WTC11 (cell line): Measurements from ENCODE around the gene RREB1. TPM values are rescaled to one million over a fixed set of nuclear protein-coding genes. Genes with fewer than 3 reads are reported as not detected.
"Not testable (repeated sequence)": the region's sequence is repeated elsewhere in the genome, so short reads cannot be mapped to it uniquely, and the experiment has no call there.

Source experiments
- ATAC-seq: fragments of 200-7000 bp; cut with Tn5 transposase; 2 replicates; pipeline ENCODE4 v1.10.0; 2021; ENCODE audit warnings: mild to moderate bottlenecking, moderate library complexity
- CTCF ChIA-PET: fragments of 300-600 bp; sonication (Branson Sonifier 250); formaldehyde crosslinking; loops from one replicate; lab custom pipeline; 2021; ENCODE audit warnings: antibody characterized with exemption; lab: Charles Lee
- POLR2A ChIA-PET: fragments of 350-600 bp; sonication (Branson Sonifier 250); formaldehyde crosslinking; loops from one replicate; lab custom pipeline; 2021; ENCODE audit warnings: antibody characterized with exemption; lab: Charles Lee
- DNase-seq: peaks from one replicate; pipeline ENCODE4 v3.0.0; 2021; ENCODE audit warnings: low spot score
- H3K27ac Mint-ChIP-seq: 2 replicates; pipeline ENCODE4 v1.8.0; 2021; ENCODE audit warnings: mixed read lengths
- H3K27me3 Mint-ChIP-seq: 2 replicates; pipeline ENCODE4 v1.8.0; 2021; ENCODE audit warnings: low read depth, mild to moderate bottlenecking, moderate library complexity, mixed read lengths
- H3K36me3 Mint-ChIP-seq: 2 replicates; pipeline ENCODE4 v1.8.0; 2021; ENCODE audit warnings: mixed read lengths
- H3K4me1 Mint-ChIP-seq: 2 replicates; pipeline ENCODE4 v1.8.0; 2022; ENCODE audit warnings: mixed read lengths
- H3K4me3 Mint-ChIP-seq: 2 replicates; pipeline ENCODE4 v1.8.0; 2021; ENCODE audit warnings: mild to moderate bottlenecking, moderate library complexity, mixed read lengths
- H3K9me3 Mint-ChIP-seq: 2 replicates; pipeline ENCODE4 v1.8.0; 2021; ENCODE audit warnings: mixed read lengths
- EMX1 ChIP-seq: fragments of 250-450 bp; sonication (Bioruptor Pico); IDR thresholded peaks from 2 replicates; pipeline ENCODE4 v1.8.0; 2021; ENCODE audit warnings: mild to moderate bottlenecking
- IRF2 ChIP-seq: sonication (generic); formaldehyde crosslinking; IDR thresholded peaks from 2 replicates; pipeline ENCODE4 v1.8.0; 2022; ENCODE audit warnings: low read depth, missing genetic modification reagents, borderline replicate concordance
- ZNF121 ChIP-seq: sonication (generic); formaldehyde crosslinking; IDR thresholded peaks from 2 replicates; pipeline ENCODE4 v1.8.0; 2023; ENCODE audit warnings: missing genetic modification reagents
- ZNF232 ChIP-seq: sonication (generic); formaldehyde crosslinking; IDR thresholded peaks from 2 replicates; pipeline ENCODE4 v1.8.0; 2022; ENCODE audit warnings: mild to moderate bottlenecking, missing genetic modification reagents
- ZNF416 ChIP-seq: fragments of 250-450 bp; sonication (Bioruptor Pico); IDR thresholded peaks from 2 replicates; pipeline ENCODE4 v1.9.0; 2021; ENCODE audit warnings: mild to moderate bottlenecking, inconsistent platforms
- total RNA-seq: library from RNA; stranded (reverse); gene quantifications from 3 replicates; pipeline ENCODE4 v1.2.3, GENCODE V29; 2021
- TF ChIP-seq, protein P1 (sequence below): sonication (generic); formaldehyde crosslinking; IDR thresholded peaks from 2 replicates; pipeline ENCODE4 v1.8.1; 2023; ENCODE audit warnings: mild to moderate bottlenecking, moderate library complexity, missing genetic modification reagents
- TF ChIP-seq, protein P2 (sequence below): sonication (generic); formaldehyde crosslinking; conservative IDR thresholded peaks from 2 replicates; pipeline ENCODE4 v1.8.1; 2022; ENCODE audit warnings: mild to moderate bottlenecking, missing genetic modification reagents
- TF ChIP-seq, protein P3 (sequence below): sonication (generic); formaldehyde crosslinking; conservative IDR thresholded peaks from 2 replicates; pipeline ENCODE4 v1.8.1; 2023; ENCODE audit warnings: mild to moderate bottlenecking, low read depth, missing genetic modification reagents, moderate library complexity
- TF ChIP-seq, protein P4 (sequence below): fragments of 250-450 bp; sonication (Bioruptor Pico); conservative IDR thresholded peaks from 2 replicates; pipeline ENCODE4 v1.9.0; 2021; ENCODE audit warnings: mild to moderate bottlenecking
- TF ChIP-seq, protein P5 (sequence below): sonication (generic); formaldehyde crosslinking; IDR thresholded peaks from 2 replicates; pipeline ENCODE4 v1.8.1; 2023; ENCODE audit warnings: mild to moderate bottlenecking, missing genetic modification reagents, borderline replicate concordance
- TF ChIP-seq, protein P6 (sequence below): sonication (generic); formaldehyde crosslinking; IDR thresholded peaks from 2 replicates; pipeline ENCODE4 v1.8.0; 2023; ENCODE audit warnings: missing genetic modification reagents
- TF ChIP-seq, protein P7 (sequence below): sonication (generic); formaldehyde crosslinking; IDR thresholded peaks from 2 replicates; pipeline ENCODE4 v1.8.0; 2023; ENCODE audit warnings: mild to moderate bottlenecking, missing genetic modification reagents

Gene RREB1
- total RNA-seq, 1 experiment from 2014 or later = 38.5 TPM

DNA sequence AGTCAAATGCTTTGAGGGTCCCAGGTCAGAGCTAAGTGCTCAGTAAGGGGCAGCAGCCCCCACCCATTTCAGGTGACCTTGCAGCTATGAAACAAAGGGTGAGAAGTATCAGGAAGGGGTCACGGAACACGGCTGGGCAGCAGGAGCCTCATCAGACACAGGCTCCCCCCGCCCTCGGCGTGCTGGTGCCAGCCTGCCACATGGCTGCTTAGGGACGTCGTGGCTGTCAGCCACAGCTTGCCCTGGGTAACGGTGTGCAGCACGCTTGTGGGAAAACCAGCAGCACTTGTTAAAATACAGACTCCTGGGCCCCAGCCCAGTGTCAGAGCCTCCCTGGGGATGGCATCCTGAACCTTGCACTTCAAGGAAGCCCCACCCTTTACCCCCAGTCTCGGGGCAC is 165.9 kb downstream of the RREB1 start (continued):
- TF ChIP-seq, protein P1, sequence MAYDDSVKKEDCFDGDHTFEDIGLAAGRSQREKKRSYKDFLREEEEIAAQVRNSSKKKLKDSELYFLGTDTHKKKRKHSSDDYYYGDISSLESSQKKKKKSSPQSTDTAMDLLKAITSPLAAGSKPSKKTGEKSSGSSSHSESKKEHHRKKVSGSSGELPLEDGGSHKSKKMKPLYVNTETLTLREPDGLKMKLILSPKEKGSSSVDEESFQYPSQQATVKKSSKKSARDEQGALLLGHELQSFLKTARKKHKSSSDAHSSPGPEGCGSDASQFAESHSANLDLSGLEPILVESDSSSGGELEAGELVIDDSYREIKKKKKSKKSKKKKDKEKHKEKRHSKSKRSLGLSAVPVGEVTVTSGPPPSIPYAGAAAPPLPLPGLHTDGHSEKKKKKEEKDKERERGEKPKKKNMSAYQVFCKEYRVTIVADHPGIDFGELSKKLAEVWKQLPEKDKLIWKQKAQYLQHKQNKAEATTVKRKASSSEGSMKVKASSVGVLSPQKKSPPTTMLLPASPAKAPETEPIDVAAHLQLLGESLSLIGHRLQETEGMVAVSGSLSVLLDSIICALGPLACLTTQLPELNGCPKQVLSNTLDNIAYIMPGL (CRISPR knock-in tag) = no peak
- TF ChIP-seq ZNF232 (CRISPR knock-in tag) = no peak
- TF ChIP-seq ZNF121 (CRISPR knock-in tag) = no peak
- TF ChIP-seq, protein P2, sequence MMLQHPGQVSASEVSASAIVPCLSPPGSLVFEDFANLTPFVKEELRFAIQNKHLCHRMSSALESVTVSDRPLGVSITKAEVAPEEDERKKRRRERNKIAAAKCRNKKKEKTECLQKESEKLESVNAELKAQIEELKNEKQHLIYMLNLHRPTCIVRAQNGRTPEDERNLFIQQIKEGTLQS = no peak
- TF ChIP-seq IRF2 = no peak
- TF ChIP-seq, protein P3, sequence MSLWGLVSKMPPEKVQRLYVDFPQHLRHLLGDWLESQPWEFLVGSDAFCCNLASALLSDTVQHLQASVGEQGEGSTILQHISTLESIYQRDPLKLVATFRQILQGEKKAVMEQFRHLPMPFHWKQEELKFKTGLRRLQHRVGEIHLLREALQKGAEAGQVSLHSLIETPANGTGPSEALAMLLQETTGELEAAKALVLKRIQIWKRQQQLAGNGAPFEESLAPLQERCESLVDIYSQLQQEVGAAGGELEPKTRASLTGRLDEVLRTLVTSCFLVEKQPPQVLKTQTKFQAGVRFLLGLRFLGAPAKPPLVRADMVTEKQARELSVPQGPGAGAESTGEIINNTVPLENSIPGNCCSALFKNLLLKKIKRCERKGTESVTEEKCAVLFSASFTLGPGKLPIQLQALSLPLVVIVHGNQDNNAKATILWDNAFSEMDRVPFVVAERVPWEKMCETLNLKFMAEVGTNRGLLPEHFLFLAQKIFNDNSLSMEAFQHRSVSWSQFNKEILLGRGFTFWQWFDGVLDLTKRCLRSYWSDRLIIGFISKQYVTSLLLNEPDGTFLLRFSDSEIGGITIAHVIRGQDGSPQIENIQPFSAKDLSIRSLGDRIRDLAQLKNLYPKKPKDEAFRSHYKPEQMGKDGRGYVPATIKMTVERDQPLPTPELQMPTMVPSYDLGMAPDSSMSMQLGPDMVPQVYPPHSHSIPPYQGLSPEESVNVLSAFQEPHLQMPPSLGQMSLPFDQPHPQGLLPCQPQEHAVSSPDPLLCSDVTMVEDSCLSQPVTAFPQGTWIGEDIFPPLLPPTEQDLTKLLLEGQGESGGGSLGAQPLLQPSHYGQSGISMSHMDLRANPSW (CRISPR knock-in tag) = no peak
- no peak for TF ChIP-seq ZNF416
- TF ChIP-seq, protein P4, sequence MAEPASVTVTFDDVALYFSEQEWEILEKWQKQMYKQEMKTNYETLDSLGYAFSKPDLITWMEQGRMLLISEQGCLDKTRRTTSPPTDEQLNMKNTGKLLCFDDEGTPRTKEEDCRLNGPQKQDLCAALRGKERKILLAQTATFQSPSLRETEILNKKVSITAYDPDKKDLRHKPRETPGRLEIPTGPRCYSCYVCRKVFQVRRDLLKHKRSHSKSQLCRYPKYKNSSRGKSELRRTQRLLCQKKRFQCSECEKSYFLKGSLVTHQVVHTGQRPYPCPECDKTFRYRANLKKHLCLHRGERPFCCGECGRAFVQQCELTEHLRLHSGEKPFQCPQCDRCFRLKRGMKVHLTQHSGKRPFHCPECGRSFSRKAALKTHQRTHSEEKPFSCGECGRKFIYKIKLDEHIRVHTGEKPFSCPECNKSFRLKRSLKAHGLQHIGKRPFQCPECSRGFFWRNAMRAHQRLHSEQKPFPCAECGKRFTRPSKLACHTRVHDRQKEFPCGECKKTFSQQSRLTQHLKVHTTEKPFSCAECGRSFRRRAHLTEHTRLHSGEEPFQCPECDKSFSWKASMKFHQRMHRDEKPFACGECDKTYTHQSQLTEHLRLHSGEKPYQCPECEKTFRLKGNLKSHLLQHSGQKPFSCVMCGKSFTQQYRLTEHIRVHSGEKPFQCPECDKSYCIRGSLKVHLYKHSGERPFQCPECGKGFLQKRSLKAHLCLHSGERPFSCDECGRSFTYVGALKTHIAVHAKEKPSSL = no peak
- TF ChIP-seq, protein P5, sequence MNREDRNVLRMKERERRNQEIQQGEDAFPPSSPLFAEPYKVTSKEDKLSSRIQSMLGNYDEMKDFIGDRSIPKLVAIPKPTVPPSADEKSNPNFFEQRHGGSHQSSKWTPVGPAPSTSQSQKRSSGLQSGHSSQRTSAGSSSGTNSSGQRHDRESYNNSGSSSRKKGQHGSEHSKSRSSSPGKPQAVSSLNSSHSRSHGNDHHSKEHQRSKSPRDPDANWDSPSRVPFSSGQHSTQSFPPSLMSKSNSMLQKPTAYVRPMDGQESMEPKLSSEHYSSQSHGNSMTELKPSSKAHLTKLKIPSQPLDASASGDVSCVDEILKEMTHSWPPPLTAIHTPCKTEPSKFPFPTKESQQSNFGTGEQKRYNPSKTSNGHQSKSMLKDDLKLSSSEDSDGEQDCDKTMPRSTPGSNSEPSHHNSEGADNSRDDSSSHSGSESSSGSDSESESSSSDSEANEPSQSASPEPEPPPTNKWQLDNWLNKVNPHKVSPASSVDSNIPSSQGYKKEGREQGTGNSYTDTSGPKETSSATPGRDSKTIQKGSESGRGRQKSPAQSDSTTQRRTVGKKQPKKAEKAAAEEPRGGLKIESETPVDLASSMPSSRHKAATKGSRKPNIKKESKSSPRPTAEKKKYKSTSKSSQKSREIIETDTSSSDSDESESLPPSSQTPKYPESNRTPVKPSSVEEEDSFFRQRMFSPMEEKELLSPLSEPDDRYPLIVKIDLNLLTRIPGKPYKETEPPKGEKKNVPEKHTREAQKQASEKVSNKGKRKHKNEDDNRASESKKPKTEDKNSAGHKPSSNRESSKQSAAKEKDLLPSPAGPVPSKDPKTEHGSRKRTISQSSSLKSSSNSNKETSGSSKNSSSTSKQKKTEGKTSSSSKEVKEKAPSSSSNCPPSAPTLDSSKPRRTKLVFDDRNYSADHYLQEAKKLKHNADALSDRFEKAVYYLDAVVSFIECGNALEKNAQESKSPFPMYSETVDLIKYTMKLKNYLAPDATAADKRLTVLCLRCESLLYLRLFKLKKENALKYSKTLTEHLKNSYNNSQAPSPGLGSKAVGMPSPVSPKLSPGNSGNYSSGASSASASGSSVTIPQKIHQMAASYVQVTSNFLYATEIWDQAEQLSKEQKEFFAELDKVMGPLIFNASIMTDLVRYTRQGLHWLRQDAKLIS (CRISPR knock-in tag) = no peak
- TF ChIP-seq EMX1 (CRISPR knock-in tag) = no peak
- TF ChIP-seq, protein P6, sequence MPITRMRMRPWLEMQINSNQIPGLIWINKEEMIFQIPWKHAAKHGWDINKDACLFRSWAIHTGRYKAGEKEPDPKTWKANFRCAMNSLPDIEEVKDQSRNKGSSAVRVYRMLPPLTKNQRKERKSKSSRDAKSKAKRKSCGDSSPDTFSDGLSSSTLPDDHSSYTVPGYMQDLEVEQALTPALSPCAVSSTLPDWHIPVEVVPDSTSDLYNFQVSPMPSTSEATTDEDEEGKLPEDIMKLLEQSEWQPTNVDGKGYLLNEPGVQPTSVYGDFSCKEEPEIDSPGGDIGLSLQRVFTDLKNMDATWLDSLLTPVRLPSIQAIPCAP (CRISPR knock-in tag) = no peak
- TF ChIP-seq, protein P7, sequence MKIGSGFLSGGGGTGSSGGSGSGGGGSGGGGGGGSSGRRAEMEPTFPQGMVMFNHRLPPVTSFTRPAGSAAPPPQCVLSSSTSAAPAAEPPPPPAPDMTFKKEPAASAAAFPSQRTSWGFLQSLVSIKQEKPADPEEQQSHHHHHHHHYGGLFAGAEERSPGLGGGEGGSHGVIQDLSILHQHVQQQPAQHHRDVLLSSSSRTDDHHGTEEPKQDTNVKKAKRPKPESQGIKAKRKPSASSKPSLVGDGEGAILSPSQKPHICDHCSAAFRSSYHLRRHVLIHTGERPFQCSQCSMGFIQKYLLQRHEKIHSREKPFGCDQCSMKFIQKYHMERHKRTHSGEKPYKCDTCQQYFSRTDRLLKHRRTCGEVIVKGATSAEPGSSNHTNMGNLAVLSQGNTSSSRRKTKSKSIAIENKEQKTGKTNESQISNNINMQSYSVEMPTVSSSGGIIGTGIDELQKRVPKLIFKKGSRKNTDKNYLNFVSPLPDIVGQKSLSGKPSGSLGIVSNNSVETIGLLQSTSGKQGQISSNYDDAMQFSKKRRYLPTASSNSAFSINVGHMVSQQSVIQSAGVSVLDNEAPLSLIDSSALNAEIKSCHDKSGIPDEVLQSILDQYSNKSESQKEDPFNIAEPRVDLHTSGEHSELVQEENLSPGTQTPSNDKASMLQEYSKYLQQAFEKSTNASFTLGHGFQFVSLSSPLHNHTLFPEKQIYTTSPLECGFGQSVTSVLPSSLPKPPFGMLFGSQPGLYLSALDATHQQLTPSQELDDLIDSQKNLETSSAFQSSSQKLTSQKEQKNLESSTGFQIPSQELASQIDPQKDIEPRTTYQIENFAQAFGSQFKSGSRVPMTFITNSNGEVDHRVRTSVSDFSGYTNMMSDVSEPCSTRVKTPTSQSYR = no peak

DNA sequence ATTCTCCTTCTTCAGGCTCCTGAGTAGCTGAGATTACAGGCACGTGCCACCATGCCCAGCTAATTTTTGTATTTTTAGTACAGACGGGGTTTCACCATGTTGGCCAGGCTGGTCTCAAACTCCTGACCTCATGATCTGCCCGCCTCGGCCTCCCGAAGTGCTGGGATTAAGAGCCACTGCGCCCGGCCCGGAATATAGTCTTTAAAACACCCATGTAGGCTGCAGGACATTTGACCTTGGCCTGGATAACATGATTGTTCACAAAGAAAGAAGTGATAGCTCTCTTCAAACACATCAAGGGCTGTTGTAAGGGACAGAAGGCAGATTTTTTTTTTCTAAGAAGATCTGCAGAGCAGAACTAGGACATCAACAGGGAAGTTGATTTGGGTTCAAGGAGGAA is 166.8 kb downstream of the RREB1 start:
- H3K36me3 Mint-ChIP-seq, H3K4me3 Mint-ChIP-seq, H3K4me1 Mint-ChIP-seq, ATAC-seq, POLR2A ChIA-PET, H3K27ac Mint-ChIP-seq, H3K9me3 Mint-ChIP-seq, H3K27me3 Mint-ChIP-seq, DNase-seq: not testable (repeated sequence)
- CTCF ChIA-PET = interaction anchor here (1.0 to 3.2 kb wide), 6 partner anchors 9 to 598 kb away, joined by 3 to 39 read pairs (median 12); partner anchors contain the start of genes CAGE1 and RIOK1
